ENCODE measurements around the gene UNK. TPM values are rescaled to one million over a fixed set of nuclear protein-coding genes. Genes with fewer than 3 reads are reported as not detected.

Gene UNK
- total and polyA plus RNA-seq, 2 of the 13 experiments (the other 11 are each of a cell fraction or from before 2014, with no cell fraction given): 31.6 to 33.0 TPM

DNA sequence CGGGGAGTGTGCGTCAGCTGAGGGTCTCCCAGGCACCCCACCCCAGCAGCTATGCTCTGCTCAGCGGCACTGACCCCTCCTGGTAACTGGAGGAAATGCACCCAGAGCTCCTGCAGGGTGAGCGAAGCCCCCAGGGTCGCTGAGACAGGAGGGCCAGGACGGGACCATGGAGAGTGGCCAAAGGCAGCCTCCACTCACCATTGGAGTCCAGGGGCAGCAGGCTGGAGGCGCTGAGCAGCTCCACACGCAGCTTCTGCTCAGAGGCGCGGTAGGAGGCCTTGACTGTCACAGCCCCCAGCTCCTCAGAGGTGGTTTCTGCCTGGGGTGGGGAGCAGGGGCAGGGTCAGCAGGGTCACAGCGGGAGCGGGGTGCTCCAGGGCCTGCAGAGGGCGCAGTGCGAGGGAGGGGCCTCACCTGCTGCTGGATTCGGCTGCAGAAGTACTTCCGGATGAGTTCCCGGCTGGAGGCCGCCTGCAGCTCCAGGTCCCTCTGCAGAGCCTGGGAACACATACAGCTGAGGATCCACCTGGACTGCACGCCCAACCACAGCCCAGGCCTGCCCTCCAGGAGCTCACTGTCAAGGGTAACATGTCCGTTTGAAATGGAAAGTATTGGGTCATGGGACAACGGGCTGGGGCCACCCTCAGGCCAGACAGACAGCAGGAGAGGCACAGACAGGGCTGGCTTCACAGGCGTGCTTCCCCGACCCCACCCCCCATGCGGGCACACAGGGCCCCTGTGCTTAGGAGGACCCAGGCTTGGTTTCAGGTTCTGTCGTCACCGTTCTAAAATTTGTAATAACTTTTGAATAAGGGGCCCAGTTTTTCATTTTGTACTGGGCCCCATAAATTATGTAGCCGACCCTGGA is 45.8 kb downstream of the UNK start:
- intact Hi-C loops (cut with micrococcal nuclease; ENCODE audit: unreplicated experiment): no loop called here
- Histone ChIP-seq H3K9me3 (ENCODE audit: low read length) (no peaks in the 10 kb centered on the region), H2AFZ (ENCODE audit: low read length) (no peak overlapping the region), H4K20me1 (ENCODE audit: insufficient read depth, low read length) (no peaks in the 10 kb centered on the region), H3K4me2 (ENCODE audit: low read depth, low read length) (no peak overlapping the region), H3K9ac (ENCODE audit: insufficient read depth, low read depth, low read length) (no peak overlapping the region), H3K79me2 (ENCODE audit: insufficient read depth, low read length) (no peaks in the 10 kb centered on the region), H3K4me1 (ENCODE audit: insufficient read depth, low read length) (peaks cover 22% of the 10 kb centered on the region), H3K27ac (ENCODE audit: extremely low read length, insufficient read depth, low read length) (no peak overlapping the region), H3K27me3 (ENCODE audit: control insufficient read depth in 1 of 2, insufficient read depth in 2 of 2, low read length in 2 of 2) (no peaks in the 10 kb centered on the region), H3K4me3 (replicated peaks in 1 of 3; ENCODE audit: insufficient read depth in 1 of 3, low read depth in 2 of 3, low read length in 3 of 3) (no peak overlapping the region), H3K36me3 (replicated peaks in 1 of 2; ENCODE audit: control insufficient read depth in 1 of 2, insufficient read depth in 2 of 2, low read length in 2 of 2) (peaks cover 20 to 38% of the 10 kb centered on the region in 2 experiments; a peak in 4 of 5 replicates)
- ChIA-PET CTCF (ENCODE audit: low intra/inter-chr PET ratio, low total read pairs) (interaction anchor here (0.9 kb wide), 1 partner anchor 18 kb away, joined by 3 read pairs; no protein-coding TSS in a partner anchor), POLR2A (interaction anchor here (1.1 to 8.0 kb wide), 7 partner anchors 10 to 57 kb away, joined by 3 to 88 read pairs (median 5); partner anchors contain the start of genes UNC13D and WBP2)
- 98% methylated on average over 14 of the region's 27 CpGs for WGBS (ENCODE audit: low lambda C conversion rate)
- DNase-seq (ENCODE audit: low spot score): no peak
- BruUV-seq (replicated peaks): no TSS peak
- in situ Hi-C loops (cut with HindIII; ENCODE audit: extremely low pct_ligation_motif_present, low pct_unique_long_range_greater_than_20kb): no loop called here
- no peak for FAIRE-seq
- peak; percentile 15 for ATAC-seq
- no peak for TF ChIP-seq IKZF4 (CRISPR knock-in tag; IDR thresholded peaks at IDR 0.05; ENCODE audit: borderline replicate concordance, low read depth, not compliant biosample characterization)
- TF ChIP-seq IKZF1 (IDR thresholded peaks at IDR 0.05): no peak
- no peak for TF ChIP-seq HOXA5 (CRISPR knock-in tag; IDR thresholded peaks at IDR 0.05)
- no peak for TF ChIP-seq RARG (CRISPR knock-in tag; IDR thresholded peaks at IDR 0.05; ENCODE audit: low read depth)
- 0 out of 2 replicates have a peak, but pooled peaks have one; percentile 52 for TF ChIP-seq ZNF501 (CRISPR knock-in tag; IDR thresholded peaks at IDR 0.05)
- no peak for TF ChIP-seq ZSCAN25 (CRISPR knock-in tag; IDR thresholded peaks at IDR 0.05)
- TF ChIP-seq PCBP1 (IDR thresholded peaks at IDR 0.05; ENCODE audit: borderline replicate concordance, low read depth, low read length): no peak; the same call in 1 of the 2 replicates
- TF ChIP-seq ZNF879 (CRISPR knock-in tag; IDR thresholded peaks at IDR 0.05): no peak
- no peak for TF ChIP-seq ZNF839 (CRISPR knock-in tag; IDR thresholded peaks at IDR 0.05; ENCODE audit: borderline replicate concordance)
- TF ChIP-seq ZNF333 (CRISPR knock-in tag; IDR thresholded peaks at IDR 0.05; ENCODE audit: borderline replicate concordance): 0 out of 2 replicates have a peak, but pooled peaks have one; percentile 49
- no peak for TF ChIP-seq ZNF34 (CRISPR knock-in tag; IDR thresholded peaks at IDR 0.05; ENCODE audit: borderline replicate concordance)
- no peak for TF ChIP-seq ZNF563 (CRISPR knock-in tag; IDR thresholded peaks at IDR 0.05)
- TF ChIP-seq ZNF33A (CRISPR knock-in tag; IDR thresholded peaks at IDR 0.05; ENCODE audit: borderline replicate concordance): no peak
- no peak for TF ChIP-seq MIER2 (CRISPR knock-in tag; IDR thresholded peaks at IDR 0.05)
- TF ChIP-seq CHCHD3 (CRISPR knock-in tag; IDR thresholded peaks at IDR 0.05): no peak
- 0 out of 2 replicates have a peak, but pooled peaks have one; percentile 19 for TF ChIP-seq RAD21 (CRISPR knock-in tag; IDR thresholded peaks at IDR 0.05)
- 0 out of 2 replicates have a peak, but pooled peaks have one; percentile 46 for TF ChIP-seq ZBTB4 (CRISPR knock-in tag; IDR thresholded peaks at IDR 0.05; ENCODE audit: borderline replicate concordance)
- TF ChIP-seq, protein P1, sequence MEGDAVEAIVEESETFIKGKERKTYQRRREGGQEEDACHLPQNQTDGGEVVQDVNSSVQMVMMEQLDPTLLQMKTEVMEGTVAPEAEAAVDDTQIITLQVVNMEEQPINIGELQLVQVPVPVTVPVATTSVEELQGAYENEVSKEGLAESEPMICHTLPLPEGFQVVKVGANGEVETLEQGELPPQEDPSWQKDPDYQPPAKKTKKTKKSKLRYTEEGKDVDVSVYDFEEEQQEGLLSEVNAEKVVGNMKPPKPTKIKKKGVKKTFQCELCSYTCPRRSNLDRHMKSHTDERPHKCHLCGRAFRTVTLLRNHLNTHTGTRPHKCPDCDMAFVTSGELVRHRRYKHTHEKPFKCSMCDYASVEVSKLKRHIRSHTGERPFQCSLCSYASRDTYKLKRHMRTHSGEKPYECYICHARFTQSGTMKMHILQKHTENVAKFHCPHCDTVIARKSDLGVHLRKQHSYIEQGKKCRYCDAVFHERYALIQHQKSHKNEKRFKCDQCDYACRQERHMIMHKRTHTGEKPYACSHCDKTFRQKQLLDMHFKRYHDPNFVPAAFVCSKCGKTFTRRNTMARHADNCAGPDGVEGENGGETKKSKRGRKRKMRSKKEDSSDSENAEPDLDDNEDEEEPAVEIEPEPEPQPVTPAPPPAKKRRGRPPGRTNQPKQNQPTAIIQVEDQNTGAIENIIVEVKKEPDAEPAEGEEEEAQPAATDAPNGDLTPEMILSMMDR (CRISPR knock-in tag; IDR thresholded peaks at IDR 0.05): peak; percentile 79
- no peak for TF ChIP-seq U2AF1 (optimal IDR thresholded peaks at IDR 0.05; ENCODE audit: low read depth, low read length)

Measured in HepG2 (cell line).